ENCODE measurements around the gene KRTAP10-3. TPM values are rescaled to one million over a fixed set of nuclear protein-coding genes. Genes with fewer than 3 reads are reported as not detected.
"Not testable (repeated sequence)": the region's sequence is repeated elsewhere in the genome, so short reads cannot be mapped to it uniquely, and the experiment has no call there.

The KRTAP10-3 gene
- not detected for total RNA-seq
- long read RNA-seq = 0 reads

- no peak for DNase-seq (ENCODE audit: low spot score)
Observed at GRCh38 chr21:44558695-44559094, at the start of gene KRTAP10-3. TSS of gene KRTAP10-3 (minus strand) at chr21:44558795. CDS start at chr21:44558715, 80 bp downstream.

- DNase-seq (ENCODE audit: low spot score) = no peak
Observed at GRCh38 chr21:44606495-44606894, 47.9 kb upstream of the KRTAP10-3 start.

- peak; percentile 62 for DNase-seq (ENCODE audit: low spot score)
Observed at GRCh38 chr21:44603911-44604310, 45.3 kb upstream of the KRTAP10-3 start.

- peak; percentile 64 for DNase-seq (ENCODE audit: low spot score)
Observed at GRCh38 chr21:44603109-44603875, 44.7 kb upstream of the KRTAP10-3 start.

GRCh38 chr21:44602463-44602850 lies 43.9 kb upstream of the KRTAP10-3 start:
- no peak for DNase-seq (ENCODE audit: low spot score)

- DNase-seq (ENCODE audit: low spot score) = no peak
Observed at GRCh38 chr21:44601596-44602462, 43.2 kb upstream of the KRTAP10-3 start.

- DNase-seq (ENCODE audit: low spot score) = not testable (repeated sequence)
Observed at GRCh38 chr21:44601091-44601490, 42.5 kb upstream of the KRTAP10-3 start.

GRCh38 chr21:44600118-44600978 lies 41.8 kb upstream of the KRTAP10-3 start, which contains the start of gene KRTAP10-7:
TSS of gene KRTAP10-7 (plus strand) at chr21:44600597. CDS start at chr21:44600622, 25 bp downstream.
- DNase-seq (ENCODE audit: low spot score) = not testable (repeated sequence)

GRCh38 chr21:44599264-44600029 lies 40.9 kb upstream of the KRTAP10-3 start:
- DNase-seq (ENCODE audit: low spot score) = no peak

- no peak for DNase-seq (ENCODE audit: low spot score)
Observed at GRCh38 chr21:44598061-44598460, 39.5 kb upstream of the KRTAP10-3 start.

- no peak for DNase-seq (ENCODE audit: low spot score)
Observed at GRCh38 chr21:44596068-44596725, 37.6 kb upstream of the KRTAP10-3 start.

- DNase-seq (ENCODE audit: low spot score) = no peak
Observed at GRCh38 chr21:44595524-44595923, 36.9 kb upstream of the KRTAP10-3 start.

- no peak for DNase-seq (ENCODE audit: low spot score)
Observed at GRCh38 chr21:44594406-44594916, 35.9 kb upstream of the KRTAP10-3 start.

GRCh38 chr21:44593598-44594405 lies 35.2 kb upstream of the KRTAP10-3 start:
- DNase-seq (ENCODE audit: low spot score) = no peak

GRCh38 chr21:44592446-44593311 lies 34.1 kb upstream of the KRTAP10-3 start, which contains the start of gene KRTAP10-6:
TSS of gene KRTAP10-6 (minus strand) at chr21:44592505. CDS start at chr21:44592484, 21 bp downstream.
- DNase-seq (ENCODE audit: low spot score) = peak; percentile 89

- not testable (repeated sequence) for DNase-seq (ENCODE audit: low spot score)
Observed at GRCh38 chr21:44591801-44592130, 33.2 kb upstream of the KRTAP10-3 start.
